Liver (tissue), 3 donors: ENCODE measurements around the gene UBE3C.

ENCODE experiments used
- GABPA ChIP-seq, 2 donors: IDR thresholded peaks in 1 of 2; conservative IDR thresholded peaks in 1 of 2; 2 replicates each; pipeline ENCODE4 v1.6.1; 2016; ENCODE audit warnings: antibody characterized with exemption in 2 of 2, mild to moderate bottlenecking in 1 of 2, moderate library complexity in 1 of 2
- JUND ChIP-seq, 2 donors: IDR thresholded peaks; 2 replicates each; pipeline ENCODE4 v1.6.1; 2016; ENCODE audit warnings: antibody characterized with exemption in 2 of 2
- RAD21 ChIP-seq, 2 donors: IDR thresholded peaks; 2 replicates each; pipeline ENCODE4 v1.6.1; 2016; ENCODE audit warnings: antibody characterized with exemption in 2 of 2, mild to moderate bottlenecking in 2 of 2
- SP1 ChIP-seq: IDR thresholded peaks from 2 replicates; pipeline ENCODE4 v1.6.1; 2018; ENCODE audit warnings: antibody characterized with exemption, mild to moderate bottlenecking
- TAF1 ChIP-seq: conservative IDR thresholded peaks from 2 replicates; pipeline ENCODE4 v1.6.1; 2016; ENCODE audit warnings: antibody characterized with exemption, mild to moderate bottlenecking
- YY1 ChIP-seq: IDR thresholded peaks from 2 replicates; pipeline ENCODE4 v1.6.1; 2016; ENCODE audit warnings: antibody characterized with exemption, mild to moderate bottlenecking
- TF ChIP-seq, protein P1 (sequence below): fragments of 150-350 bp; IDR thresholded peaks from 2 replicates; pipeline ENCODE4 v1.5.1; 2017; ENCODE audit warnings: improper control_type of control experiment, low read depth, low read length; ENCODE audit not compliant: missing input control
- TF ChIP-seq, protein P2 (sequence below): IDR thresholded peaks from 2 replicates; pipeline ENCODE4 v1.6.1; 2016; ENCODE audit warnings: antibody characterized with exemption, mild to moderate bottlenecking
- TF ChIP-seq, protein P3 (sequence below): IDR thresholded peaks from 2 replicates; pipeline ENCODE4 v1.6.1; 2016; ENCODE audit warnings: antibody characterized with exemption
- TF ChIP-seq, protein P4 (sequence below): IDR thresholded peaks from 2 replicates; pipeline ENCODE4 v1.6.1; 2016; ENCODE audit warnings: antibody characterized with exemption
- donor health status: healthy.
- donor health status: healthy.

DNA sequence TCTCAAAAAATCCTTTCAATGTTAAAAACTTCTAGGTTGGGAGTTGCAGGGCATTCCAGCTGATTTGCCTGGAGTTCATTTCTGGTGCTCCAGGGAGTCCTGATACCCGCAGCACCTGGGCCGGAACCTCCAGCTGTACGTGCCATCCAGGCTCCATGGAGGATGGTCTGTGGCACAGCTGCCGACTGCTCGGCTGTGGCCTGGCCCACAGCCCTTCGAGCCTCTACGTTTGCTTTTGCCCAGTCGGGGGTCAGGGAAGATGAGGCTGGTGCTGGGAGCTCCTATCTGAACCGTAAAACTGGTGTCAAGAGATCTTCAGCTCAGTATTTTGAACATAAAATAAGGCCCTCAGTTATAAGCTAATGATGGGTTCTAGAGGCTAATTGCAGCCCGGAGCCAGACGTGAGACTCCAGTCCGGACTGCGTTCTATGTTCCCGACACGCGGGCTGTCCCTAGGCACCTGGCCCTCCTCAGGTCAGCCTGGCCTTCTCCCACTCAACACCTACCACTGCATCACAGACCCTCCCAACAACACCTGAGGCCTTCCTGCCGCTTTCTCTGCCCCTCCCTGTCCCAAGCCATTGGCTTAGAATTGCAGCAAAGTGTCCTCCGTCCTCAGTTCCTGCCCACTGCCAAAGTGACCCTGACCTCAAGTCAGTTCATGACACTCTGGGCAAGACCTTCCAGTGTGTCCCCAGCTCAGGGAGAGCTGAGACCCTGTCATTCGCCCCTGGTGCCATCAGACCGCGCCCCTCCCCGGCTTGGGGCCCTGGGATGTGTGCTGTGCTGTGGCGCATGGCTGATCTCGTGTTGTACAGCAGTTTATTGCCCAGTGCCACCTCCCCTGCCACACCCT is 133.9 kb downstream of the UBE3C start:
- TF ChIP-seq, protein P1, sequence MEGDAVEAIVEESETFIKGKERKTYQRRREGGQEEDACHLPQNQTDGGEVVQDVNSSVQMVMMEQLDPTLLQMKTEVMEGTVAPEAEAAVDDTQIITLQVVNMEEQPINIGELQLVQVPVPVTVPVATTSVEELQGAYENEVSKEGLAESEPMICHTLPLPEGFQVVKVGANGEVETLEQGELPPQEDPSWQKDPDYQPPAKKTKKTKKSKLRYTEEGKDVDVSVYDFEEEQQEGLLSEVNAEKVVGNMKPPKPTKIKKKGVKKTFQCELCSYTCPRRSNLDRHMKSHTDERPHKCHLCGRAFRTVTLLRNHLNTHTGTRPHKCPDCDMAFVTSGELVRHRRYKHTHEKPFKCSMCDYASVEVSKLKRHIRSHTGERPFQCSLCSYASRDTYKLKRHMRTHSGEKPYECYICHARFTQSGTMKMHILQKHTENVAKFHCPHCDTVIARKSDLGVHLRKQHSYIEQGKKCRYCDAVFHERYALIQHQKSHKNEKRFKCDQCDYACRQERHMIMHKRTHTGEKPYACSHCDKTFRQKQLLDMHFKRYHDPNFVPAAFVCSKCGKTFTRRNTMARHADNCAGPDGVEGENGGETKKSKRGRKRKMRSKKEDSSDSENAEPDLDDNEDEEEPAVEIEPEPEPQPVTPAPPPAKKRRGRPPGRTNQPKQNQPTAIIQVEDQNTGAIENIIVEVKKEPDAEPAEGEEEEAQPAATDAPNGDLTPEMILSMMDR: no peak
- TF ChIP-seq, protein P2, sequence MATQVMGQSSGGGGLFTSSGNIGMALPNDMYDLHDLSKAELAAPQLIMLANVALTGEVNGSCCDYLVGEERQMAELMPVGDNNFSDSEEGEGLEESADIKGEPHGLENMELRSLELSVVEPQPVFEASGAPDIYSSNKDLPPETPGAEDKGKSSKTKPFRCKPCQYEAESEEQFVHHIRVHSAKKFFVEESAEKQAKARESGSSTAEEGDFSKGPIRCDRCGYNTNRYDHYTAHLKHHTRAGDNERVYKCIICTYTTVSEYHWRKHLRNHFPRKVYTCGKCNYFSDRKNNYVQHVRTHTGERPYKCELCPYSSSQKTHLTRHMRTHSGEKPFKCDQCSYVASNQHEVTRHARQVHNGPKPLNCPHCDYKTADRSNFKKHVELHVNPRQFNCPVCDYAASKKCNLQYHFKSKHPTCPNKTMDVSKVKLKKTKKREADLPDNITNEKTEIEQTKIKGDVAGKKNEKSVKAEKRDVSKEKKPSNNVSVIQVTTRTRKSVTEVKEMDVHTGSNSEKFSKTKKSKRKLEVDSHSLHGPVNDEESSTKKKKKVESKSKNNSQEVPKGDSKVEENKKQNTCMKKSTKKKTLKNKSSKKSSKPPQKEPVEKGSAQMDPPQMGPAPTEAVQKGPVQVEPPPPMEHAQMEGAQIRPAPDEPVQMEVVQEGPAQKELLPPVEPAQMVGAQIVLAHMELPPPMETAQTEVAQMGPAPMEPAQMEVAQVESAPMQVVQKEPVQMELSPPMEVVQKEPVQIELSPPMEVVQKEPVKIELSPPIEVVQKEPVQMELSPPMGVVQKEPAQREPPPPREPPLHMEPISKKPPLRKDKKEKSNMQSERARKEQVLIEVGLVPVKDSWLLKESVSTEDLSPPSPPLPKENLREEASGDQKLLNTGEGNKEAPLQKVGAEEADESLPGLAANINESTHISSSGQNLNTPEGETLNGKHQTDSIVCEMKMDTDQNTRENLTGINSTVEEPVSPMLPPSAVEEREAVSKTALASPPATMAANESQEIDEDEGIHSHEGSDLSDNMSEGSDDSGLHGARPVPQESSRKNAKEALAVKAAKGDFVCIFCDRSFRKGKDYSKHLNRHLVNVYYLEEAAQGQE: no peak
- no peak for TF ChIP-seq RAD21 (IDR thresholded peaks at IDR 0.05)
- TF ChIP-seq YY1: no peak
- TF ChIP-seq, protein P3, sequence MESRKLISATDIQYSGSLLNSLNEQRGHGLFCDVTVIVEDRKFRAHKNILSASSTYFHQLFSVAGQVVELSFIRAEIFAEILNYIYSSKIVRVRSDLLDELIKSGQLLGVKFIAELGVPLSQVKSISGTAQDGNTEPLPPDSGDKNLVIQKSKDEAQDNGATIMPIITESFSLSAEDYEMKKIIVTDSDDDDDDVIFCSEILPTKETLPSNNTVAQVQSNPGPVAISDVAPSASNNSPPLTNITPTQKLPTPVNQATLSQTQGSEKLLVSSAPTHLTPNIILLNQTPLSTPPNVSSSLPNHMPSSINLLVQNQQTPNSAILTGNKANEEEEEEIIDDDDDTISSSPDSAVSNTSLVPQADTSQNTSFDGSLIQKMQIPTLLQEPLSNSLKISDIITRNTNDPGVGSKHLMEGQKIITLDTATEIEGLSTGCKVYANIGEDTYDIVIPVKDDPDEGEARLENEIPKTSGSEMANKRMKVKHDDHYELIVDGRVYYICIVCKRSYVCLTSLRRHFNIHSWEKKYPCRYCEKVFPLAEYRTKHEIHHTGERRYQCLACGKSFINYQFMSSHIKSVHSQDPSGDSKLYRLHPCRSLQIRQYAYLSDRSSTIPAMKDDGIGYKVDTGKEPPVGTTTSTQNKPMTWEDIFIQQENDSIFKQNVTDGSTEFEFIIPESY: no peak
- TF ChIP-seq GABPA (IDR thresholded peaks at IDR 0.05 in 1 of 2, conservative IDR thresholded peaks at IDR 0.05 in 1 of 2): no peak
- TF ChIP-seq JUND (IDR thresholded peaks at IDR 0.05): no peak
- TF ChIP-seq SP1: no peak
- TF ChIP-seq, protein P4, sequence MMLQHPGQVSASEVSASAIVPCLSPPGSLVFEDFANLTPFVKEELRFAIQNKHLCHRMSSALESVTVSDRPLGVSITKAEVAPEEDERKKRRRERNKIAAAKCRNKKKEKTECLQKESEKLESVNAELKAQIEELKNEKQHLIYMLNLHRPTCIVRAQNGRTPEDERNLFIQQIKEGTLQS: no peak
- no peak for TF ChIP-seq TAF1
